A673 (cell line): ENCODE data around the gene HSPB6. TPM values are rescaled to one million over a fixed set of nuclear protein-coding genes. Genes with fewer than 3 reads are reported as not detected.

Source experiments
- BruUV-seq: library from RNA; stranded (reverse); fragments of 400-500 nt; replicated peaks from 2 replicates; lab custom pipeline; 2021; lab: Mats Ljungman, UMichigan
- CTCF ChIA-PET: fragments of 300-600 bp; sonication (Branson Sonifier 250); formaldehyde crosslinking; loops from one replicate; lab custom pipeline; 2022; ENCODE audit warnings: antibody characterized with exemption; lab: Charles Lee
- POLR2A ChIA-PET: fragments of 300-600 bp; sonication (Branson Sonifier 250); formaldehyde crosslinking; loops from one replicate; lab custom pipeline; 2022; ENCODE audit warnings: antibody characterized with exemption; ENCODE audit not compliant: low non-redundant PET; lab: Charles Lee
- DNase-seq: peaks from one replicate; pipeline ENCODE4 v3.0.0-alpha.2; 2015; ENCODE audit warnings: low spot score
- H3K27ac ChIP-seq: fragments of 200-600 bp; sonication (generic); 2 replicates; pipeline ENCODE4 v1.5.1; 2016; ENCODE audit warnings: mixed run types, low read depth, mild to moderate bottlenecking, mixed read lengths, antibody characterized with exemption, low read length; ENCODE audit not compliant: poor library complexity, severe bottlenecking
- H3K27me3 ChIP-seq: fragments of 200-600 bp; sonication (generic); replicated peaks from 2 replicates; pipeline ENCODE4 v1.6.1; 2017; ENCODE audit warnings: mixed run types, low read depth, mild to moderate bottlenecking, mixed read lengths, antibody characterized with exemption, low read length; ENCODE audit not compliant: insufficient read depth, poor library complexity
- H3K36me3 ChIP-seq: fragments of 200-600 bp; sonication (generic); 2 replicates; pipeline ENCODE4 v1.6.1; 2016; ENCODE audit warnings: mixed run types, mild to moderate bottlenecking, mixed read lengths, antibody characterized with exemption, low read length; ENCODE audit not compliant: insufficient read depth, poor library complexity, severe bottlenecking
- H3K4me1 ChIP-seq: fragments of 200-600 bp; sonication (generic); 2 replicates; pipeline ENCODE4 v1.6.1; 2017; ENCODE audit warnings: mixed run types, mild to moderate bottlenecking, mixed read lengths, antibody characterized with exemption, low read length; ENCODE audit not compliant: insufficient read depth, poor library complexity, severe bottlenecking
- H3K4me3 ChIP-seq: fragments of 200-600 bp; sonication (generic); 2 replicates; pipeline ENCODE4 v1.5.1; 2016; ENCODE audit warnings: low read depth, mixed run types, mild to moderate bottlenecking, mixed read lengths, low read length; ENCODE audit not compliant: poor library complexity, severe bottlenecking
- H3K9me3 ChIP-seq: fragments of 200-600 bp; sonication (generic); 2 replicates; pipeline ENCODE4 v1.6.1; 2016; ENCODE audit warnings: mixed run types, low read depth, mild to moderate bottlenecking, mixed read lengths, antibody characterized with exemption, low read length; ENCODE audit not compliant: poor library complexity, severe bottlenecking
- CTCF ChIP-seq: fragments of 300-800, 200-600 bp; sonication (generic); conservative IDR thresholded peaks from 2 replicates; pipeline ENCODE4 v1.5.1; 2017; ENCODE audit warnings: low read depth, mild to moderate bottlenecking, antibody characterized with exemption, low read length, moderate library complexity, mixed read lengths
- EZH2 ChIP-seq: fragments of 200-600 bp; sonication (generic); IDR thresholded peaks from 2 replicates; pipeline ENCODE4 v1.6.1; 2017; ENCODE audit warnings: borderline replicate concordance, low read depth, mild to moderate bottlenecking, mixed read lengths, antibody characterized with exemption, low read length; ENCODE audit not compliant: poor library complexity, severe bottlenecking
- intact Hi-C: fragments of 100-400 bp; cut with micrococcal nuclease; formaldehyde crosslinking; loops from one replicate; pipeline ENCODE4 v1.10.0; 2022; ENCODE audit not compliant: unreplicated experiment
- total RNA-seq: library from RNA; stranded (reverse); gene quantifications from 2 replicates; pipeline ENCODE4 v1.2.3, GENCODE V29; 2021

HSPB6 gene
- total RNA-seq, 1 experiment from 2014 or later, result not detected

GRCh38 chr19:35715981-35716800 lies 40.6 kb downstream of the HSPB6 start:
- no peak for DNase-seq
- H3K27me3 ChIP-seq, result no peaks in the 10 kb centered on the region
- H3K27ac ChIP-seq, result peak overlapping the region; percentile 89
- no peak for TF ChIP-seq EZH2
- TF ChIP-seq CTCF, result no peak
- peaks cover 8% of the 10 kb centered on the region for H3K4me1 ChIP-seq
- ChIA-PET POLR2A (no interaction called here), CTCF (no interaction called here)
- H3K9me3 ChIP-seq, result no peaks in the 10 kb centered on the region
- BruUV-seq, result no TSS peak
- intact Hi-C loops, result loop anchor here (2.0 kb wide), 2 partner anchors 21 to 167 kb away; no protein-coding TSS in a partner anchor
- peaks cover 8% of the 10 kb centered on the region for H3K36me3 ChIP-seq
- peak overlapping the region; percentile 96 for H3K4me3 ChIP-seq

DNA sequence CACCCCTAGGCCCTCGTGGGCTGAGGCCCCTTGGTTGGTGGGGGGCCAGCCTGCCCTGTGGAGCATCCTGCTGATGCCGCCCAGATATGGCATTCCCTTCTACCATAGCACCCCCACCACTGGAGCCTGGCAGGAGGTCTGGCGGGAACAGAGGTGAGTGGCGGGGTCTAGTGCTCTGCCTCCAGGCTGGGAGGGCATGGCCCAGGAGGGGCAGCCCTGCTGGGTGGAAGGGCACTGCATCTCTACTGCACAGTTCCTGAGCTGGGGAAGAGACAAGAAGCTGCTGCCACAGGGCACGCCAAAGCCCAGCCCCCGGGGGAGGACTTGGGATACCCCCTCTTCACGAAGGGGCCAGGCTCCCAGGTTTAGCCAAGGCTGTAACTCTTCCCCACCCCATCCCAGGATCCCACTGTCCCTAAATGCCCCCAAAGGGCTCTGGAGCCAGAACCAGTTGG lies 41.4 kb downstream of the HSPB6 start:
- ChIA-PET POLR2A (no interaction called here), CTCF (no interaction called here)
- Histone ChIP-seq H3K27ac (no peak overlapping the region), H3K9me3 (no peaks in the 10 kb centered on the region), H3K36me3 (peaks cover 7% of the 10 kb centered on the region), H3K27me3 (no peaks in the 10 kb centered on the region), H3K4me3 (no peak overlapping the region), H3K4me1 (peaks cover 8% of the 10 kb centered on the region)
- TF ChIP-seq EZH2, result no peak
- TF ChIP-seq CTCF, result no peak
- DNase-seq, result no peak
- BruUV-seq, result no TSS peak
- intact Hi-C loops, result no loop called here

GRCh38 chr19:35714601-35715354 lies 42.1 kb downstream of the HSPB6 start:
- ChIA-PET POLR2A (interaction anchor here (0.6 kb wide), 1 partner anchor 447 kb away, joined by 3 read pairs; no protein-coding TSS in a partner anchor), CTCF (interaction anchor here (1.0 kb wide), 1 partner anchor 13 kb away, joined by 3 read pairs; no protein-coding TSS in a partner anchor)
- DNase-seq, result no peak
- H3K9me3 ChIP-seq, result no peaks in the 10 kb centered on the region
- H3K36me3 ChIP-seq, result peaks cover 1% of the 10 kb centered on the region
- H3K4me1 ChIP-seq, result peaks cover 8% of the 10 kb centered on the region
- intact Hi-C loops, result no loop called here
- no peak overlapping the region for H3K4me3 ChIP-seq
- BruUV-seq, result no TSS peak
- TF ChIP-seq CTCF (no peak), EZH2 (no peak)
- no peaks in the 10 kb centered on the region for H3K27me3 ChIP-seq
- no peak overlapping the region for H3K27ac ChIP-seq
